ENCODE data around the gene DEPDC7. TPM values are rescaled to one million over a fixed set of nuclear protein-coding genes. Genes with fewer than 3 reads are reported as not detected.

Gene DEPDC7
- total and polyA plus RNA-seq, 2 donors from 2014 or later, result 2.4 to 11.0 TPM

DNA sequence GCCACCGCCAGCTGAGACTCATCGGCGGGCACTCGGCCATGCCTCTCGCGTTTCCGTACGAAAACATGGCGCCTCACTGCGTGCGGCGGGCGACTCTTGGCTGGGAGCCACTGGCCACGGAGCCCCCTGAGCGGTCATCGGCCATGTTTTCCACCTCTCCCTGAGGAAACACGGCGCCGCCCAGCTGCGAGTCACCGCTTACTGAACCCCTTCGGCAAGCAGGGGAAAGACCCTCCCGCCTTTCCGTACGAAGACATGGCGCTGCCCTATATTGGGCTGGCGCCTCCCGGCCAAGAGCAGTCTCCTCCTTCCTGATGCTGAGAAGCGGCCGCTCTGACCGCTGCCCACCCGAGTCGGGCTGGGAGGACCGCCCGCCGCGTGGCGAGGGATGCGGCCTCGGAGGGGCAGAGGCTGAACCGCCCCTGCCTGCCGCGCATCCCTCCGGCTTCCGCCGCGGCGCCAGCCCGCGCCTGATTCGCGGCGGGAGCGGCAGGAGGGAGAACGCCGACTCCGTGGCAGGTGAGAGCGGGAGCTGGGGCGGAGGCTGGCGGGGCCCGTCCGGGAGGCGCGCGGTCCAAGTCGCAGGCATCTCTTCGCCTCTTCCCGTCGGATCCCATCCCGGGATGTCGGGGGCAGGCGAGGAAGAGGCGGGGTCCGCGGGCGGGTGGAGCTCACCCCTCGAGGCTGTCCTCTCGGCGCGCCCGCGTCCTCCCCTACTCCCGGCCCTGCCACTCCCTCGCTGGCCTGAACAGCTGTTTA lies 23.8 kb downstream of the DEPDC7 start, which contains the start of gene TCP11L1:
TSS of gene TCP11L1 (plus strand) at position 299 of the 759 bp plus-strand sequence. CDS start 4,202 bp downstream, outside the sequence.
- peak within 1 kb of the TSS; percentile 99 for H3K27ac ChIP-seq (ENCODE audit: low read depth in 2 of 2, low read length in 2 of 2)
- no peak for FAIRE-seq
- intact Hi-C loops (cut with DNase I), result no loop called here

DNA sequence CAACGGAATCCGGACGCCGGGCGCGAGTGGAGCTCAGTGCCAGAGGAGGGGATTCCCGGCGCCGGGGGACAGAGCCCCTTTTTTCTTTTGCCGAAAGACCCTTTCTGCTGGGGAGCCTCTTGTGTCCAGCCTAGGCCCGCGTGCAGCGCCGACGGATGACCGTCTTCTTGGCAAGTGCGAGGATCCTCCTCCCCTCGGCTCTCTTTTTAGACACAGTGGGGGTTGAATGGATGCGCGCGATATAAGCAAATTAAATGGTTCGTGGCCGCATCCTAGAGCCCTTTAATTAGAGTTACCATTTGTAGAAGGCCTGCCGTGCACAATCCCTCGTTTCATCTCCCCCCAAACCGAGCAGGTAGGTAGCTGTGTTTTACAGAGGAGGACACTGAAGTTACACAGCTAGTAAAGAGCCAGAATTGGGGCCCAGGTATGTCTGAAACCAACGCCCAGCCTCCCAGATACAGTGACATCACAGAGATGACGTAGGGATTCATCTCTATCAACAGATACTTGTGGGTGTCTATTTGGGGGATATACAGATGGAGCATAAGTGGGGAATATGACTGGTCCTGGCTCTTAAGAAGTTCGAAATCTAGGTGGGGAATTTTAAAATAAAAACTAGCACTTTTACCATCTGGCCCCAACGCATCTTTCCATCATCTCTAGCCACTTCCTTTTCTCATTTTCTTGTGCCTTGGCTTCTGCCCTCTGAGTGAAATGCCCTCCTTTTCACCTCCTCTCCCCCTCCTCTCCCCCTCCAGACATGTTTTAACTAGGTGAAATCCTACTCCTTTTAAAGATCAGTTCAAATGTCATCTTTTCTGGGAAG lies 24.6 kb downstream of the DEPDC7 start:
- peak overlapping the region; percentile 3 to 89 (median 57) for H3K9ac ChIP-seq (ENCODE audit: low read length in 3 of 3)
- no peak for TF ChIP-seq CTCF (IDR thresholded peaks at IDR 0.05; ENCODE audit: borderline replicate concordance, extremely low read depth, insufficient read depth)
- H3K9me3 ChIP-seq (ENCODE audit: control insufficient read depth in 2 of 3, insufficient read depth in 1 of 3, low read length in 3 of 3), result no peaks in the 10 kb centered on the region
- no peaks in the 10 kb centered on the region for H3K36me3 ChIP-seq (ENCODE audit: control insufficient read depth in 2 of 3, insufficient read depth in 3 of 3, low read length in 3 of 3)
- H3K4me1 ChIP-seq (ENCODE audit: control insufficient read depth in 2 of 3, insufficient read depth in 2 of 3, low read depth in 1 of 3, low read length in 3 of 3), result peaks cover 0 to 11% (median 10%) of the 10 kb centered on the region in 3 donors
- no peak for FAIRE-seq
- H3K27ac ChIP-seq (ENCODE audit: low read depth in 2 of 2, low read length in 2 of 2), result peak overlapping the region; percentile 99
- no peaks in the 10 kb centered on the region for H3K27me3 ChIP-seq (ENCODE audit: control insufficient read depth, insufficient read depth, low read length)
- intact Hi-C loops (cut with DNase I), result no loop called here
- DNase-seq, result peak in 3 of 5 donors; percentile 18 to 63 (median 51)
- H3K4me3 ChIP-seq (ENCODE audit: low read length in 3 of 3), result peak overlapping the region; percentile 83 to 88 (median 87)

More for the DNA sequence above, 23.8 kb downstream of the DEPDC7 start, which contains the start of gene TCP11L1:
- H3K36me3 ChIP-seq (ENCODE audit: control insufficient read depth in 2 of 3, insufficient read depth in 3 of 3, low read length in 3 of 3), result no peaks in the 10 kb centered on the region
- peak within 1 kb of the TSS; percentile 74 to 89 (median 79) for H3K9ac ChIP-seq (ENCODE audit: low read length in 3 of 3)
- H3K4me1 ChIP-seq (ENCODE audit: control insufficient read depth in 2 of 3, insufficient read depth in 2 of 3, low read depth in 1 of 3, low read length in 3 of 3), result peaks cover 0 to 10% (median 8%) of the 10 kb centered on the region in 3 donors
- peak; percentile 95 to 98 (median 97) for DNase-seq
- no peaks in the 10 kb centered on the region for H3K27me3 ChIP-seq (ENCODE audit: control insufficient read depth, insufficient read depth, low read length)
- TF ChIP-seq CTCF (IDR thresholded peaks at IDR 0.05; ENCODE audit: borderline replicate concordance, extremely low read depth, insufficient read depth), result no peak
- H3K4me3 ChIP-seq (ENCODE audit: low read length in 3 of 3), result peak within 1 kb of the TSS; percentile 83 to 88 (median 87)
- H3K9me3 ChIP-seq (ENCODE audit: control insufficient read depth in 2 of 3, insufficient read depth in 1 of 3, low read length in 3 of 3), result no peaks in the 10 kb centered on the region

DNA sequence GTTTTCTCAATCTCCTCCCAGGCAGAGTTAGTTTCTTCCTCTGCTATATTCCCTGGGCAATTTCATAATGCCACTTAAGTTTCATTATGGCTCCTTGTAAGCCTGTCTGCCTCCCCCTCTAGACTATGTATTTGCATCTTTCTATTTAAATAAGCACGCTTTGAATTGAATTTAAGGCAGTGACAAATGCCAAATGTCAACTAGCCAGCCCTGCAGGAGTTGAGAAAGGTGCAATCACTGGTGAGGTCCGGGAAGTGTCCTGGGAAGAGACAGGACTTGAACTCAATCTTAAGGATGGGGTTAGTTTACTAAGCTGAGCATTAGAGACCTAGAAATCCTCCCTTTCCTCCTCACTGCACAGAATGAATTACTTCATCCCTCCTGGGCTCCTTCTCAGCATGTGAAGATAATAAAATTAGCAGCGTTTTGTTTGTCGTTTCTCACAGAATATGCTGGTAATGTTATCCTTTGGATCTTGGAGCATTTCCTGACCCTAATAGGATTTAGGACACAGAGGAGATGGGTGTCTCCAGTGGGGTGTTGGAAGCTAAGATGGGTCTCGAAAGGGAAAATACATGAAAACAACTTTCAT lies 25.3 kb downstream of the DEPDC7 start:
- TF ChIP-seq CTCF (IDR thresholded peaks at IDR 0.05; ENCODE audit: borderline replicate concordance, extremely low read depth, insufficient read depth), result no peak
- DNase-seq (peak in 1 of 5 donors; percentile 14), FAIRE-seq (no peak)
- intact Hi-C loops (cut with DNase I), result no loop called here
- H3K36me3 ChIP-seq (ENCODE audit: control insufficient read depth in 2 of 3, insufficient read depth in 3 of 3, low read length in 3 of 3), result no peaks in the 10 kb centered on the region
- H3K4me1 ChIP-seq (ENCODE audit: control insufficient read depth in 2 of 3, insufficient read depth in 2 of 3, low read depth in 1 of 3, low read length in 3 of 3), result peaks cover 0 to 11% (median 10%) of the 10 kb centered on the region in 3 donors
- H3K27me3 ChIP-seq (ENCODE audit: control insufficient read depth, insufficient read depth, low read length), result no peaks in the 10 kb centered on the region
- H3K9me3 ChIP-seq (ENCODE audit: control insufficient read depth in 2 of 3, insufficient read depth in 1 of 3, low read length in 3 of 3), result no peaks in the 10 kb centered on the region
- H3K4me3 ChIP-seq (ENCODE audit: low read length in 3 of 3), result peak overlapping the region in 2 of 3 donors; percentile 87 to 88
- H3K27ac ChIP-seq (ENCODE audit: low read depth in 2 of 2, low read length in 2 of 2), result no peak overlapping the region
- no peak overlapping the region for H3K9ac ChIP-seq (ENCODE audit: low read length in 3 of 3)

All from kidney (tissue), 14 donors.